ENCODE measurements around the gene SOX11. TPM values are rescaled to one million over a fixed set of nuclear protein-coding genes. Genes with fewer than 3 reads are reported as not detected.

The SOX11 gene
- total RNA-seq, 1 experiment from 2014 or later: 0.02 TPM

- peaks cover 10 to 15% of the 10 kb centered on the region in 2 experiments; a peak in 2 of 4 replicates for H3K9me3 ChIP-seq (ENCODE audit: control insufficient read depth in 1 of 2, insufficient read depth in 1 of 2, low read depth in 1 of 2, low read length in 2 of 2)
- TF ChIP-seq CTCF (IDR thresholded peaks at IDR 0.05 in 2 of 3, conservative IDR thresholded peaks at IDR 0.05 in 1 of 3; ENCODE audit: borderline replicate concordance in 1 of 3, insufficient read depth in 1 of 3, low read depth in 2 of 3, low read length in 2 of 3): no peak
- no peak for TF ChIP-seq CEBPB (IDR thresholded peaks at IDR 0.05; ENCODE audit: low read depth)
- no peak for TF ChIP-seq JUND (IDR thresholded peaks at IDR 0.05)
- TF ChIP-seq EZH2phosphoT487 (IDR thresholded peaks at IDR 0.05; ENCODE audit: borderline replicate concordance): no peak
- no peak for TF ChIP-seq MAX (IDR thresholded peaks at IDR 0.05)
- TF ChIP-seq CBX3 (IDR thresholded peaks at IDR 0.05; ENCODE audit: low read depth): no peak
- no peak for TF ChIP-seq RAD21 (IDR thresholded peaks at IDR 0.05; ENCODE audit: low read depth)
- TF ChIP-seq FOSL1 (IDR thresholded peaks at IDR 0.05; ENCODE audit: low read depth): no peak
- TF ChIP-seq ELF1 (IDR thresholded peaks at IDR 0.05; ENCODE audit: borderline replicate concordance, low read depth): no peak
- TF ChIP-seq POLR2AphosphoS5 (IDR thresholded peaks at IDR 0.05; ENCODE audit: low read depth, low read length): no peak
- TF ChIP-seq ZBTB33 (IDR thresholded peaks at IDR 0.05; ENCODE audit: extremely low read depth, insufficient replicate concordance, low read length): no peak
- TF ChIP-seq ZFX (IDR thresholded peaks at IDR 0.05): no peak
- TF ChIP-seq SIN3A (IDR thresholded peaks at IDR 0.05; ENCODE audit: low read depth): no peak
- no peak for TF ChIP-seq EGR1 (IDR thresholded peaks at IDR 0.05; ENCODE audit: low read depth)
- no peak for TF ChIP-seq POLR2A (IDR thresholded peaks at IDR 0.05; ENCODE audit: borderline replicate concordance, extremely low read depth, insufficient read depth, insufficient read length)
- no peak for TF ChIP-seq REST (IDR thresholded peaks at IDR 0.05; ENCODE audit: low read depth)
- H4K20me1 ChIP-seq (ENCODE audit: insufficient read depth): no peaks in the 10 kb centered on the region
- no peaks in the 10 kb centered on the region for H3K27me3 ChIP-seq (ENCODE audit: insufficient read depth, low read length)
- no peak for ATAC-seq
- no peaks in the 10 kb centered on the region for H3K79me2 ChIP-seq (ENCODE audit: insufficient read depth, low read length)
- ChIA-PET CTCF (no interaction called here), POLR2A (no interaction called here), RAD21 (ENCODE audit: low non-redundant PET in 1 of 2, low total read pairs in 2 of 2, uncharacterized antibody in 2 of 2, unreplicated experiment in 2 of 2) (no interaction called here)
- H3K4me1 ChIP-seq (ENCODE audit: control insufficient read depth in 1 of 2, insufficient read depth in 2 of 2, low read length in 2 of 2): no peaks in the 10 kb centered on the region
- no TSS peak for BruUV-seq (replicated peaks)
- no peak overlapping the region for H3K9ac ChIP-seq (ENCODE audit: low read length)
- H3K36me3 ChIP-seq (ENCODE audit: control insufficient read depth in 1 of 2, insufficient read depth in 2 of 2, low read length in 2 of 2): no peaks in the 10 kb centered on the region
- no peak for DNase-seq (ENCODE audit: low read depth, low spot score)
- intact Hi-C loops (cut with micrococcal nuclease): no loop called here
- no peak overlapping the region for H2AFZ ChIP-seq (ENCODE audit: low read depth, low read length, poor library complexity, severe bottlenecking)
- H3K4me2 ChIP-seq (ENCODE audit: low read length): no peak overlapping the region
- H3K9me2 ChIP-seq (ENCODE audit: insufficient read depth): no peaks in the 10 kb centered on the region
- no peak overlapping the region for H3K4me3 ChIP-seq (replicated peaks in 1 of 2; ENCODE audit: low read depth in 1 of 2, low read length in 2 of 2)
- H3K27ac ChIP-seq (ENCODE audit: low read depth, low read length): no peak overlapping the region
These were observed 9.1 kb downstream of the SOX11 start for GRCh38 chr2:5701266-5701665.

All from HCT116 (cell line).